T-helper 2 cell (primary cell): ENCODE data around the gene GPRASP1.

Experiments
- DNase-seq, 5 experiments: peaks; one replicate each; pipeline versions ENCODE4 v3.0.0 to v3.0.0-alpha.2; 2012 to 2022

GPRASP1 gene

DNA sequence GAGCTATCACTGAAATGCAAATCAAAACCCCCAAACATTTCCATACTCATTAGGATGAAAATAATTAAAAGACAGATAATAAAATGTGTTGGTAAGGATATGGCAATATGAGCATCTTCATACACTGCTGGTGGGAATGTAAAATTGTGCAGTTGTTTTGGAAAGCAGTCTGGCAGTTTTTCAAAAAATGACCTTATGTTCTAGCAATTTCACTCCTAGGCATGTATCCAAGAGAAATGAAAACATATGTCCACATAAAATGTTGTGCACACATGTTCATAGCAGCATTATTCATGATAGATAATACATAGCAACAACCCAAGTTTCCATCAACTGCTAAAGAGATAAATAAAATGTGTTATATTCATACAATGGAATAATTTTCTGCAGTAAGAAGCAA is 46.2 kb downstream of the GPRASP1 start:
- DNase-seq: no peak
